GM10847 (cell line): ENCODE data around the gene TNP2.

Experiments used
- POLR2A ChIP-seq: IDR thresholded peaks from 2 replicates; pipeline ENCODE4 v1.6.1; 2011; ENCODE audit not compliant: insufficient read length; ENCODE audit errors: extremely low read depth

The TNP2 gene

DNA sequence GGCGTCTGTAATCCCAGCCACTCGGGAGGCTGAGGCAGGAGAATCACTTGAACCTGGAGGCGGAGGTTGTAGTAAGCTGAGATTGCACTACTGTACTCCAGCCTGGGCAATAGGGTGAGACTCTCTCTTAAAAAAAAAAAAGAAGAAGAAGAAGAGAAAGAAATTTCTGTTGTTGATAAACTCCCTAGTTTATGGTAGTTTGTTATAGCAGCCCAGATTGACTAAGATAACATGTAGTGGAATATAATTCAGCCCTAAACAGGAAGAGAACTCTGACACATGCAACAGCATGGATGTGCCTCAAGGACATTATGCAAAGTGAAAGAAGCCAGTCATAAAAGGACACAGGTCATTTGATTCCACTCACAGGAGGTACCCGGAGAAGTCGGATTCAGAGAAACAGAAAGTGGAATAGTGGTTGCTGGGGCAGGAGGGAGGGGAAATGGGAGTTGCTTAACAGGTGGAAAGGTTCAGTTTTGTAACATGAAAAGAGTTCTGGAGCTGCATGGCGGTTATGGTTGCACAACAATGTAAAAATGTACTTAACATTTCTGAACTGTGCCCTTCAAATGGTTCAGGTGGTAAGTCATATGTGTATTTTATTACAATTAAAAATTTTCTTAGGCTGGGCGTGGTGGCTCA, 38.0 kb upstream of the TNP2 start:
- TF ChIP-seq POLR2A = no peak

DNA sequence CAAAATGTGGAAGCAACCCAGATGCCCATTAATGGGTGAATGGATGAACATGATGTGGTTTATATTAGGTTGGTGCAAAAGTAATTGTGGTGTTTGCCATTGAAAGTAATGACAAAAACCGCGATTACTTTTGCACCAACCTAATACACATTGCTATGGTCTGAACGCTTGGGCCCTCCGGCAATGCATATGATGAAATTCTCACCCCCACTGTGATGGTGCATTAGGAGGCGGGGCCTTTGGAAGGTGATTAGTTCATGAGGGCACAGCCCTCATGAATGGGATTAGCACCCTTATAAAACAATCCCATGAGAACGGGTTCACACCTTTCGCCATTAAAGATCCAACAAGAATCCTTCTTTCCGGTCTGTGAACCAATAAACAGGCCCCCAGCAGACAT, 37.3 kb upstream of the TNP2 start:
- no peak for TF ChIP-seq POLR2A

DNA sequence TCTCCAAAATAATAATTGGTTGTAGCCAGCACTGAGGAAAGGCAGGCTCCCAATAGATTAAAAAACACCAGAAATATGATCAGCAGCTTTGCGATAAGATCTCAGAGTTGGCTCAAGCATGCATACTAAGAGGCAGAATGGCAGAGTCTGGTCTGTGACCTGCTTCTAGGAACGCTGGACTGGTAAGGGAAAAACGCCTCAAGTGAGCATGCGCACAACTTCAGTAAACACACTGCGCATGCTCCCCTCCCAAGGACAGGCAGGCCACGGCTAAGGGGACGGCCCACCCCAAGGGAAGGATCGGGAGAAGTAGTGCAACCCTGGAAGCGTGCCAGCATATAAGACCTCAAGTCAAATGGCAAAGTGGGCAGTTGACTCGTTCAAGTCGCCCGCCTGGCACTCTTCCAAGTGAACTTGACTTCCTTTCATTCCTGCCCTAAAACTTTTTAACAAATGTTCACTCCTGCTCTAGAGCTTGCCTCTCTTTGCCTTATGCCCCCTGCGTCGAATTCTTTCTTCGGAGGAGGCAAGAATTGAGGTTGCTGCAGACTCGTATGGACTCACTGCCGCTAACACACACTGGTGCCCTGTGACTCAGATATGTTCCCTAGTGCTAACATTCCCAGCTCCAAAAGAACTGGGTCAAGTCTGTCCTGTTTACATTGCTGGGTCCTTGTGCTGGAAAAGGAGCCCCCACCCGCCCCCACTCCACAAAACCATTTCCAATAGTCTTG, 34.4 kb upstream of the TNP2 start:
- TF ChIP-seq POLR2A = no peak

DNA sequence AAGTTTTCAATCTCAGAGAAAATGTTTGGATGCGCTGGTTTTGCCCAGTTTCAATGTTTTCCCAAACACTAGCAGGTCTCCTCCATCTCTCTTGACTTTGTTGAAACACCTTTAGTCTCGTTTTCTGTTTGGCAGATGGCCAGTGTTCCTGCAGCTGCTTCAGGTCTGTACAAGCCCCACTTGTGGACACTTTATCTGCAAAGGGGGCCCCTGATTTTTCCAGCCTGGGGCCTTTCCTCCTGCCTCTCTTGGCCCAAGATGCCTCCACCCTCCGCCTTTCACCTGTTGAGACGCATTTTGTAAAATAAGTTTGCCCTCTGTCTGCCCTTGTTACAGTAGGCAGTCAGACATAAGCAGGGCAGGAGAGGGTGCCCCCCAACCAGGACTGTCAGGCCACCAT, 33.9 kb upstream of the TNP2 start:
- TF ChIP-seq POLR2A = no peak

DNA sequence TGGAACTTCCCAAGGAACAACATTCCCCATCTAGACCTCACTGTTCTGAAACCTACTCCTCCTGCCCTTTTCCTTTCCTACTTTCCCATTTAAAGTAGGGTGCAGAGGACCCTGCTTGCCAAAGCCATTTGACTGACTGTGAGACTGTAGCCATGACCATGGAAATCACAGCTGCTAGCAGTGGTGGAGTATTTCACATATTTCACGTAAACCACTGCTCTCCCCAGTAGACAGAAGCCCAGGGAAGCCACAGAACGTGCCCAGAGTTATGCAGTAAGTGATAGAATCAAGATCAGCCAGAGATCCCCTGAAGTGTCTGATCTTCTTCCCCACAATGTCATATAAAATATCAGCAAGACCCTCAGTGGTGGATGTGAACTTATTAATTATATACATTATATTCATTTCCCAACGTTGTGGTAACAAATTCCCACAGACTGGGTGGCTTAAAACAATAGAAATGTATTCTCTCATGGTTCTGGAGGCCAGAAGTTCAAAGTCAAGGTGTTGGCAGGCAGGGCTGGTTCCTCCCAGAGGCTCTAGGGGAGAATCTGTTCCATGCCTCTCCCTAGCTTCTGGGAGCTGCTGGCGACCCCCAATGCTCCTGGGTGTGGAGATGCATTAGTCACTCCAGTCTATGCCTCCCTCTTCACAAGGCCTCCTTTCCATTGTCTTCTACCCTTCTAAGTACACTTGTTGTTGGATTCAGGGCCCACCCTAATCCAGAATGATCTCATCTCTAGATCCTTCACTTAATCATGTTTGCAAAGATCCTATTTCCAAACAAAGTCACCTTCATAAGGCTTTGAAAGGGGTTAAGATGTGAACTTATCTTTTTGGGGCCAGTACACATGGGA, 32.7 kb upstream of the TNP2 start:
- TF ChIP-seq POLR2A = no peak

DNA sequence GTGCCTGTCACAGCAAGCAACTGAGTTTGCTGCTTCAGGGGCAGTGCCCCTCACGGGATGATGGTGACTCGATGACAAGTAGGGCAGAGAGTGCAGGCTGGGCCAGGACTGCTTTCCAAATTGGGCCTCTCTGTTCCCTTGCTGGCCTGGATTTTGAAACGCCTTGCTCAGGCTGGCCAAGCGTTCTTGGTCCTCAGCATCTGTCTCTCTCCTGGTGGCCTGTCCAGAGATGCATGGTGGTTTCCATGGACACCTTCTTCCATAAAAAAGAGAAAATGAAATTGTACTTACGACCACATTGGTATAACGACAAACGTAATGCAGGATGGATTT, 31.4 kb upstream of the TNP2 start:
- no peak for TF ChIP-seq POLR2A

DNA sequence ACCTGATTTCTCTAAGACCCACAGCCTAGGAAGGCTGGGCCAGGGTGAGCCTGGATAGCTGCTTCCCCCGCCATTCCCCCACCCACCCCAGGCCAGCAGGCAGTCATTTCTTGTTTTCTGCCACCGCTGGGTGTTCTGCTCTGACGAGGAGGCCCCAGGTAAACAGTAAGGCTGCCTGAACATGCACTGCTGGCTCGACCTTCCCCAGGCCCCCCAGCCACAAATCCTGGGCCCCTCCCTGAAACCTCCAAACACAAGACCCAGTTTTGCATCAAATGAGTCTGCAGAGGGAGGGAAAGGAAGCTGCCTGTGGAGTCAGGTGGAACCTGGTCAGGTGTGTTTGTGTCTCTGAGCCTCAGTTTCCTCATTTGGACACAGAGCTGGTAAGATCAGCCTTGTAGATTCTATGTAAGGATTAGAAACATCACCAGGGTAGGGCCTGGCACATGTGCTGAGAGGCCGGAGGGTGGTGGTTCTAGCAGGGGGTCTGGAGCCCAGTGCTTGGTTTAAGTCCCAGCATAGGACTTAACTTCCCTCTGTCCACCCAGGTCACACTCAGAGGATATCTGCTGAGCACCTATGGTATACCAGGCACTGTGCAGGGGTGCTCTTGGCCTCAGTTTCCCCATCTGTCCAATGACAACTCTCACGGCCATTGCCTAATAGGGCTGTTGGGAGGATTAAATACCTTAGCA, 30.9 kb upstream of the TNP2 start:
- no peak for TF ChIP-seq POLR2A

DNA sequence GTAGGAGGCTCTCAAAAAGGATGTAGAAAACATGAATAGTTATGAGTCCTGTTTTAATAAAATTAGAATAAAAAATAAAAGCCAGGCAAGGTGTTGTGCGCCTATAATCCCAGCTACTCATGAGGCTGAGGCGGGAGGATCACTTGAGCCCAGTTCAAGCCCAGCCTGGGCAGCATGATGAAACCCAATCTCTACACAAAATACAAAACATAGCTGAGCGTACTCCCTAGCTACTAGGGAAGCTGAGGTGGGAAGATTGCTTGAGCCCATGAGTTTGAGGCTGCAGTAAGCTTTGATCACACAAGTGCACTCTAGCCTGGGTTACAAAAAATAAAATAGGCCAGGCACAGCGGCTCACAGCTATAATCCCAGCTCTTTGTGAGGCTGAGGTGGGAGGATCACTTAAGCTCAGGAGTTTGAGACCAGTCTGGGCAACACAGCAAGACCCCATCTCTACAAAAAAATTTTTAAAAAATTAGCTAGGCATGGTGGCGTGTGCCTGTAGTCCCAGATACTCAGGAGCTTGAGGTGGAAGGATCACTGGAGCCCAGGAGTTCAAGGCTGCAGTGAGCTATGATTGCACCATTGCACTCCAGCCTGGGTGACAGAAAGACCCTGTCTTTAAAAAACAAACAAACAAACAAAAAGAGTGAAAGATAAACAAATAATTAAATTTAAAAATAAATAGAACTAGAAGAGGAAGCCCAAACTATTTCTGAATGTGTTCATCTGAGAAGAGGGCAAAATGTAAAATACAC, 29.2 kb upstream of the TNP2 start:
- TF ChIP-seq POLR2A = no peak

DNA sequence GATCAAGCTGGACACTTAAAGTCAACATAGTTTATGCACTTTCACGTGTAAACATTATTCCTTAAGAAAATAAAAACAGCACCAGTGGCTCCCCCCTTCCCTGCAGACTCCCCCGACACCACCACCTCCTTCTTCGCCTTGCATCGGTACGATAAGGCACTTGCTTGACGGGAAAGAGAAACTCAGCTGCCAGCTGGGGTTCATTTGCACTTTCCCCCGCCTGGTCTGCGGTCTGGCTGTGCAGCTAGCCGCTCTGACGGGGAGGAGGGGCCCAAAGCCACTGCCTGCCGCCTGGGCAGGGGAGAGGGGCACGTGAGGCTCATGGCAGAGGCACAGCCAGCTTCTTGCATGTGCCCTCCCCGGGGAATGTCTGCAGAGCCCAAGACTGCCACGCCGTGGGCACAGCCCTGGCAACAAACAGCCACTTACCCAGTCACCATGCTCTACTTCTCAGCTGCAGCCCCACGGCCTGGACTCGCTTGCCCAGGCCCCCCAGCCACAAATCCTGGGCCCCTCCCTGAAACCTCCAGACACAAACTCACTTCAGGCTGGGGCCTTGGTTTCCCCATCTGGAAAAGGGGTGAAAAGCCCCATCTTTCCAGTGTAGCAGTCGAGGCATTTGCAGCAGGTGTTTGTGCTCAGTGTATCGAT, 28.5 kb upstream of the TNP2 start:
- no peak for TF ChIP-seq POLR2A

DNA sequence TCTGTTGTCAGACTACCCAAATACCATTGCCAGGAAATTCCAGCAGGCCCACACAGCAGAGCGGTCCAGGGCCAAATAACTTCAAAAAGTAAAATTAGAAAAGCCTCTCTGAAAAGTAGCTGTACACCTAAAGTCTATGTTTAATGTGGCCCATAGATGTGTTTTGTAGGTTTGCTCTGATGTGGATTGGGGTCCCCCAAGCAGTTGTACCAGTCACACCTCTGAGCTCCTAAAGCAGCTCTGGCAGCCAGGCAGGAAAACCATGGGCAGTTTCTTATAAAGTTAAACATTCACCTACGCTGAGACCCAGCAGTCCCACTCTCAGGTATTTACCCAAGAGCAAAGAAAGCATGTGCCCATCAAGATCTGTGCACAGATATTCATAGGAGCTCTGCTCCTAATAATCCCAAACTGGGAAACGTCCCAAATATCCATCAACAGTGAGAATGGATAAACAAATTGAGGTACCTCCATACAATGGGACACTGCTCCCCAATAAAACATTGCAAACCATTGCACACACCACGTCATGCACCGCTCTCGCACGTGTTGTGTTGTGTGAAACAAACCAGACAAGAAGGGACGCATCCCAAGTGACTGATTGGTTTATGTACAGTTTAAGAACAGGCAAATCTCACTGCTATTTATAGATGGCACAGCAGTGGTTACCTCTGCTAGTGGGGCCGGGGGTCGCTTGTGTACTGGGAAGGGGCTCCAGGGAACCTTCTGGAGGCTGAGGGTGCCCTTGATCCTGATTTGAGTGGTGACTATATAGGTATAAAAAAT, 27.8 kb upstream of the TNP2 start:
- no peak for TF ChIP-seq POLR2A

DNA sequence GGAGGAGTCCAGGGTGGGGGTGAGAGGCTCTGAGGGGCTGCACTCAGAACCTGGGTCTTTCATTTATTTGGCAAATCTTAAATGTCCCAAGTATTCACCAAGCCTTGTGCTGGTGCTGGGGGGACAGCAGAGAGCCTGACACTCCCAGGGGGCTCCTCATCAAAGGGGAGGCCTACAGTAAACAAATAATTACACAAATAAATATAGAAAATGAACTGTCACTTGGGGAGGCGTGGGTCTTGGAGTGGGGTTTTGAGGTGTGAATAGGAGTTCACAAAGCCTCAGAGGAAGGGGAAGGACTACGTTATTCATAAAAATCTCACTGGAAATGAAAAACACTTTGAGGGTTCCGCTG, 27.2 kb upstream of the TNP2 start:
- TF ChIP-seq POLR2A = no peak

DNA sequence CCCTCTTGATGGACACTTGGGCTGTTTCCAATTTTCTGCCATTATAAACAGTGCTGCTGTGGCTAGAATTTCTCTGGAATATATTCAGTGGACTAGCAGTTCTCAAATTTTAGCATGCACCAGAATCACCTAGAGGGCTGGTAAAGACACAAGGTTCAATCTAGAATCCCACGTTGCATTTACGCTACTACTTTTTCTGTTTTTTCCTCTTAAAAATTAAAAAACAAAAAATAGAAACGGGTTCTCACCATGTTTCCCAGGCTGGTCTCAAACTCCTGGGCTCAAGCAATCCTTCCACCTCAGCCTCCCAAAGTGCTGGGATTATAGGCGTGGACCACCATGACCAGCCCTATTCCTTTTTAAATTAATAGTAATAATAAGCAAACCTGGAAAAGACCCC, 26.5 kb upstream of the TNP2 start:
- TF ChIP-seq POLR2A = no peak

DNA sequence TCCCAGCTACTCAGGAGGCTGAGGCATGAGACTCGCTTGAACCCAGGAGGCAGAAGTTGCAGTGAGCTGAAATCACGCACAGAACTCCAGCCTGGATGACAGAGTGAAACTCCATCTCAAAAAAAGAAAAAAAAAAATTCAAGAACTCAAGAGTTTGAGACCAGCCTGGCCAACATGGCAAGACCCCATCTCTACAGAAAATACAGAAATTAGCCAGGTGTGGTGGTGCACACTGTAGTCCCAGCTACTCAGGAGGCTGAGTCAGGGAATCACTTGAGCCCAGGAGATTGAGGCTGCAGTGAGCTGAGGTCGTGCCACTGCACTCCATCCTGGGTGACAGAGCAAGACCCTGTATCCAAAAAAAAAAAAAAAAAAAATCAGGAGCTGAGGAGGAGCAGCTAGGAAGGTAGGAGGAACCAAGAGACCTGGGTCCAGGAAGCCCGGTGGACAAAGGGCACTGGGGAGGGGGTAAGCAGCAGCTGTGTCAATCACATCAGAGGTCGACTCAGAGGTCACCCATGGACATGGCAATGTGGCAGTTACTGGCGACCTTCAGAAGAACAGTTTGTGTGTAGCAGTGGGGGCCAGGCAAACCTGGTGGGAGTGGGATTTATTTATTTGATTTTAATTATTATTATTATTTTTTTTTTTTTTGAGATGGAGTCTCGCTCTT, 23.1 kb upstream of the TNP2 start:
- no peak for TF ChIP-seq POLR2A
